Measurements from ENCODE around the gene LHCGR.
"Not testable (repeated sequence)": the region's sequence is repeated elsewhere in the genome, so short reads cannot be mapped to it uniquely, and the experiment has no call there.

The LHCGR gene

GRCh38 chr2:48709096-48710034 lies 46.2 kb downstream of the LHCGR start:
- no peak overlapping the region for H3K4me3 ChIP-seq (ENCODE audit: control insufficient read depth, low read depth, low read length)

GRCh38 chr2:48707466-48707865 lies 48.1 kb downstream of the LHCGR start:
- H3K4me3 ChIP-seq (ENCODE audit: control insufficient read depth, low read depth, low read length), result no peak overlapping the region
- TF ChIP-seq CTCF (IDR thresholded peaks at IDR 0.05; ENCODE audit: control insufficient read depth, insufficient read depth, low read depth, low read length, missing control alignments), result no peak
- DNase-seq (ENCODE audit: low read depth), result no peak

More at GRCh38 chr2:48709096-48710034, 46.2 kb downstream of the LHCGR start:
- DNase-seq (ENCODE audit: low read depth), result no peak
- no peak for TF ChIP-seq CTCF (IDR thresholded peaks at IDR 0.05; ENCODE audit: control insufficient read depth, insufficient read depth, low read depth, low read length, missing control alignments)

DNA sequence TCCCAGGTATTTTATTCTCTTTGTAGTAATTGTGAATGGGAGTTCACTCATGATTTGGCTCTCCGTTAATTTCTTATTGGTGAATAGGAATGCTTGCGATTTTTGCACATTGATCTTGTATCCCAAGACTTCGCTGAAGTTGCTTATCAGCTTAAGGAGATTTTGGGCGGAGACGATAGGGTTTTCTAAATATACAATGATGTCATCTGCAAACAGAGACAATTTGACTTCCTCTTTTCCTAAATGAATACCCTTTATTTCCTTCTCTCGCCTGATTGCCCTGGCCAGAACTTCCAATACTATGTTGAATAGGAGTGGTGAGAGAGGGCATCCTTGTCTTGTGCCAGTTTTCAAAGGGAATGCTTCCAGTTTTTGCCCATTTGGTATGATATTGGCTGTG lies 51.9 kb downstream of the LHCGR start:
- DNase-seq (ENCODE audit: low read depth), result not testable (repeated sequence)

DNA sequence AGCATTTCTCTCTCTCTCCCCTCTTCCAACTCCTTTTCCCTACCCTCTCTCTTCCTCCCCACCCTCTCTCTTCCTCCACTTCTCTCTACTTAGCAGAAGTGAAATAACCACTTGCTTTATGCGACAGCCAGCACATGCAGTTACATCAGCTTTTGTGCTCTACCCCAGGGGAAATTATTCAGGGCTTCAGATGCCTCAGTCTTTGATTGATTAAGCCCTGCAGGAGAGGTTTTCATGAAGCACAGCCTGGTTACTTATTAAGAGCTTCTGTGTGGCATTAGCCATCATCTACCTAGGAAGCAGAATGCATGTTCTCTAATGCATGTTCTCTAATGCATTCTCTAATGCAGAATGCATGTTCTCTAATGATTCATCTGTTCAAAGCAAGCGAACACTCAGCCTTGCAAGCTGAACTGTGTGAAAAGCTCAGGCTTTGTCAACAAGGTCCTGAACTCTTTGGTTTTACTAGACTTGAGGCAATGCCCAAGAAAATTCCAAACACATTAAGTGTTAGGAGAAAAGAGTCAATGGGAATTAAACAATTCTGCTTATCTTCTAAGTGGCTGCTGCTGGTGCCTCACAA lies 56.1 kb downstream of the LHCGR start:
- no peak for DNase-seq (ENCODE audit: low read depth)
- H3K4me3 ChIP-seq (ENCODE audit: control insufficient read depth, low read depth, low read length), result no peak overlapping the region
- no peak for TF ChIP-seq CTCF (IDR thresholded peaks at IDR 0.05; ENCODE audit: control insufficient read depth, insufficient read depth, low read depth, low read length, missing control alignments)

More for the DNA sequence above, 51.9 kb downstream of the LHCGR start:
- not testable (repeated sequence) for H3K4me3 ChIP-seq (ENCODE audit: control insufficient read depth, low read depth, low read length)

DNA sequence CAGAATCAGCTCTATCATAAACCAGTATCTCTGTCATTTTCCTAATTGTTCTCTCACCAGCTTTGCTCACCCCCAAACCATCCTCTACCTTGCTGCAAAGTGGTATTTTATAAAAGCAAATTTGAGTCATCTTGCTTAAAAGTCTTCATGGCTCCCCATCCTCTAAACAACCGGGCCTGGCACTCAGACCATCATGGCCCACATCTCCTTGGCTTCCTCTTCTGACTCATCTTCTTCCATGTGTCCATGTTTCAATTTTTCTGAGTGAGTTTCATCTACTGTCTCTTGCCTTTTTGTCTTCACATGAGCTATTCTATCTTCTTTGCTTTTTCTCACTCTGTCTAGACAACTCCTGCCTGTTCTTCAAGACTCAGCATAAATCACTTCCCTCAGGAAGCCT lies 58.6 kb downstream of the LHCGR start:
- no peak overlapping the region for H3K4me3 ChIP-seq (ENCODE audit: control insufficient read depth, low read depth, low read length)
- TF ChIP-seq CTCF (IDR thresholded peaks at IDR 0.05; ENCODE audit: control insufficient read depth, insufficient read depth, low read depth, low read length, missing control alignments), result no peak
- no peak for DNase-seq (ENCODE audit: low read depth)

GRCh38 chr2:48695991-48696390 lies 59.5 kb downstream of the LHCGR start:
- no peak for TF ChIP-seq CTCF (IDR thresholded peaks at IDR 0.05; ENCODE audit: control insufficient read depth, insufficient read depth, low read depth, low read length, missing control alignments)
- DNase-seq (ENCODE audit: low read depth), result no peak
- no peak overlapping the region for H3K4me3 ChIP-seq (ENCODE audit: control insufficient read depth, low read depth, low read length)

- TF ChIP-seq CTCF (IDR thresholded peaks at IDR 0.05; ENCODE audit: control insufficient read depth, insufficient read depth, low read depth, low read length, missing control alignments), result no peak
- no peak overlapping the region for H3K4me3 ChIP-seq (ENCODE audit: control insufficient read depth, low read depth, low read length)
- DNase-seq (ENCODE audit: low read depth), result no peak
Observed at GRCh38 chr2:48694149-48694548, 61.4 kb downstream of the LHCGR start.

Measured in AG09309 (cell line).